Measurements from ENCODE around the gene AKAP13. TPM values are rescaled to one million over a fixed set of nuclear protein-coding genes. Genes with fewer than 3 reads are reported as not detected.

Gene AKAP13
- total and polyA plus RNA-seq, 2 of the 8 experiments (the other 6 are each of a cell fraction or from before 2014, with no cell fraction given), result 14.0 to 46.2 TPM

DNA sequence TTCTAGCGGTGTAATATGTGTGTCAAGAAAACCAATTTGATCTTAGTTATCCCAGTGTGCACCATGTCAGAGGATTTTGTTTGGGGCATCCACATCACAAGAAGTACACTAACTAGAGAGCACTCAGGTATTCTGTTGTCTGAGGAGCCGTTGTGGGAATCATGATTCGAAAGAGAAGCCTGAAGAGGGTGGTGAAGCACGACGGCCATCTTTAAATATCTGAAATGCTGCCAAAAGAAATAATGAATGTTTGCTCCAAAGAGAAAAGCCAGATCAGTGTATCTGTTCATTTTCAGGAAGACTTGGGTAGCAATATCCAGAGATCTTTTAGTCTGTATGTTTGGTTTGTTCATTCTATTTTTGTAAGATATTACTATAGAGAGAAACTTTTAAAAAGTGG, 233.7 kb downstream of the AKAP13 start:
- 97% methylated on average over 5 of the region's 5 CpGs; no CpG with 5 or more reads in 1 of the 2 experiments for WGBS, 2 experiments (ENCODE audit: extremely low coverage in 1 of 2, insufficient coverage in 1 of 2, insufficient read length in 1 of 2, insufficient replicate concordance in 2 of 2, low coverage in 1 of 2, low lambda C conversion rate in 2 of 2, missing lambda C conversion rate in 1 of 2)

More for the DNA sequence above, 233.7 kb downstream of the AKAP13 start:
- Histone ChIP-seq H3K14ac (ENCODE audit: insufficient read length) (no peak overlapping the region), H2BK12ac (ENCODE audit: low read depth, low read length) (no peak overlapping the region), H4K5ac (ENCODE audit: insufficient read length, low read depth, low read length) (no peak overlapping the region), H3K4ac (replicated peaks; ENCODE audit: insufficient read length, low read depth, low read length) (no peak overlapping the region), H4K91ac (replicated peaks; ENCODE audit: insufficient read length, low read length) (no peak overlapping the region), H3K56ac (replicated peaks; ENCODE audit: insufficient read length, low read depth, low read length) (no peak overlapping the region), H3K23me2 (ENCODE audit: low read depth, low read length) (no peaks in the 10 kb centered on the region), H3K18ac (ENCODE audit: extremely low read depth, low read length) (no peak overlapping the region), H2AFZ (ENCODE audit: low read length) (no peak overlapping the region), H2BK120ac (replicated peaks; ENCODE audit: low read depth, low read length) (no peak overlapping the region), H3K79me1 (ENCODE audit: low read depth, low read length) (no peaks in the 10 kb centered on the region; the same call in 1 of the 2 replicates), H3K27ac (ENCODE audit: low read depth, low read length) (no peak overlapping the region), H3K4me1 (replicated peaks in 1 of 4; ENCODE audit: control insufficient read depth in 3 of 4, insufficient read depth in 4 of 4, low read length in 3 of 4) (peaks cover 2 to 11% (median 4%) of the 10 kb centered on the region in 4 experiments; a peak in 6 of 7 replicates), H4K8ac (ENCODE audit: extremely low read depth, insufficient read depth, low read length) (no peak overlapping the region), H3K4me2 (ENCODE audit: insufficient read depth in 1 of 2, low read depth in 2 of 2, low read length in 2 of 2) (no peak overlapping the region), H2BK5ac (ENCODE audit: low read depth, low read length) (no peak overlapping the region), H3K9ac (replicated peaks in 1 of 4; ENCODE audit: extremely low read depth in 1 of 4, low read depth in 3 of 4, low read length in 3 of 4) (no peak overlapping the region), H4K20me1 (replicated peaks in 1 of 2; ENCODE audit: control insufficient read depth in 1 of 2, insufficient read depth in 2 of 2, low read length in 2 of 2) (no peaks in the 10 kb centered on the region), H3K23ac (ENCODE audit: insufficient read length) (no peak overlapping the region), H3K4me3 (ENCODE audit: extremely low read depth in 1 of 4, insufficient read depth in 2 of 4, low read depth in 3 of 4, low read length in 4 of 4) (no peak overlapping the region), H2AK5ac (ENCODE audit: low read depth, low read length) (no peak overlapping the region), H3K36me3 (ENCODE audit: control insufficient read depth in 2 of 4, insufficient read depth in 4 of 4, low read length in 3 of 4) (no peaks in the 10 kb centered on the region), H3K9me3 (ENCODE audit: insufficient read depth in 2 of 2, low read depth in 1 of 2, low read length in 1 of 2) (no peaks in the 10 kb centered on the region), H3K79me2 (ENCODE audit: control insufficient read depth in 1 of 2, insufficient read depth in 2 of 2, low read length in 2 of 2) (no peaks in the 10 kb centered on the region), H2BK20ac (ENCODE audit: low read length) (no peak overlapping the region), H3K27me3 (replicated peaks in 1 of 4; ENCODE audit: control insufficient read depth in 3 of 4, extremely low read depth in 1 of 4, insufficient read depth in 3 of 4, low read length in 3 of 4) (no peaks in the 10 kb centered on the region), H2BK15ac (ENCODE audit: low read length) (no peak overlapping the region)
- ChIA-PET CTCF (ENCODE audit: partially characterized antibody) (interaction anchor here (0.8 to 1.2 kb wide), 2 partner anchors 12 to 88 kb away, joined by 3 to 4 read pairs; no protein-coding TSS in a partner anchor), POLR2A (ENCODE audit: partially characterized antibody) (no interaction called here)
- DNase-seq (ENCODE audit: low read depth in 1 of 2, low spot score in 2 of 2) (no peak), FAIRE-seq (no peak)
- TF ChIP-seq EZH2 (IDR thresholded peaks at IDR 0.05; ENCODE audit: low read depth, low read length, severe bottlenecking), result no peak
- TF ChIP-seq CHD2 (IDR thresholded peaks at IDR 0.05; ENCODE audit: low read length), result no peak
- no peak for TF ChIP-seq EGR1 (IDR thresholded peaks at IDR 0.05; ENCODE audit: borderline replicate concordance, low read depth, low read length)
- no peak for TF ChIP-seq JUN (IDR thresholded peaks at IDR 0.05; ENCODE audit: low read depth, low read length)
- no peak for TF ChIP-seq YY1 (IDR thresholded peaks at IDR 0.05; ENCODE audit: low read depth, low read length)
- TF ChIP-seq SP2 (IDR thresholded peaks at IDR 0.05; ENCODE audit: low read length), result no peak
- TF ChIP-seq RAD21 (IDR thresholded peaks at IDR 0.05 in 1 of 2, conservative IDR thresholded peaks at IDR 0.05 in 1 of 2; ENCODE audit: low read depth in 2 of 2, low read length in 2 of 2), result no peak
- no peak for TF ChIP-seq EP300 (IDR thresholded peaks at IDR 0.05; ENCODE audit: borderline replicate concordance in 1 of 2, low read depth in 2 of 2, low read length in 2 of 2)
- TF ChIP-seq RFX5 (IDR thresholded peaks at IDR 0.05; ENCODE audit: borderline replicate concordance, low read depth, low read length), result no peak
- TF ChIP-seq KDM5A (IDR thresholded peaks at IDR 0.05; ENCODE audit: low read length), result no peak
- TF ChIP-seq, protein P1, sequence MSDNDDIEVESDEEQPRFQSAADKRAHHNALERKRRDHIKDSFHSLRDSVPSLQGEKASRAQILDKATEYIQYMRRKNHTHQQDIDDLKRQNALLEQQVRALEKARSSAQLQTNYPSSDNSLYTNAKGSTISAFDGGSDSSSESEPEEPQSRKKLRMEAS (IDR thresholded peaks at IDR 0.05), result no peak
- no peak for TF ChIP-seq SP4 (IDR thresholded peaks at IDR 0.05; ENCODE audit: low read length)

All from H1 (cell line).